ENCODE data around the gene GLYR1.

GLYR1 gene

DNA sequence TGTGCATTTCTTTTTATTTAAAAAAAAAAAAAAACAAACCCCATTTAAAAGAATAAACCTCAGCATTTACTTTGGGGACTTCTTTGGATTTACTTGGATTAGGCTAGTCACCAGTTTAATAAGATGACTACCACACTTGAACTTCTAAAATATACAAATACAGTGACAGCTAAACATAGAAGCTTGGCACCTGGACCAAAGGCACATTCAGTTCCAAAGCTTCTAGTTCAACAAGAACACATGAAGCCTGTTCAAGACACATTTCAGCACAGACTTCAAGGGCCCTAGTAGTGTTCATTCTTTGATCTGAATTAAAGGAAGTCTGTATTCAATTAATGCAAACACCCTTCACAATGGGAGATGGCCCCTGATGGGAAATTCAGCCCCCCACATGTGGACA lies 33.0 kb downstream of the GLYR1 start:
- Histone ChIP-seq H3K14ac (ENCODE audit: low read length in 2 of 2) (no peak overlapping the region), H2BK15ac (ENCODE audit: low read depth, poor library complexity, severe bottlenecking) (no peak overlapping the region), H3K4me1 (ENCODE audit: control insufficient read depth, insufficient read depth, low read depth, low read length) (no peaks in the 10 kb centered on the region), H3K27me3 (ENCODE audit: control insufficient read depth in 1 of 2, insufficient read depth in 1 of 2, low read length in 2 of 2) (no peaks in the 10 kb centered on the region), H2BK5ac (ENCODE audit: low read depth, low read length, poor library complexity, severe bottlenecking) (no peak overlapping the region), H2BK120ac (ENCODE audit: low read depth, low read length) (no peak overlapping the region), H3K18ac (ENCODE audit: low read depth in 1 of 2, low read length in 2 of 2) (no peak overlapping the region), H3K79me1 (replicated peaks; ENCODE audit: low read length, poor library complexity, severe bottlenecking) (peaks cover 24% of the 10 kb centered on the region), H3K9ac (ENCODE audit: low read length) (no peak overlapping the region), H3K4me2 (ENCODE audit: low read length, poor library complexity, severe bottlenecking) (no peak overlapping the region), H2AFZ (ENCODE audit: low read depth, low read length) (no peak overlapping the region), H2BK12ac (ENCODE audit: low read length in 2 of 2) (no peak overlapping the region), H4K8ac (ENCODE audit: low read length) (no peak overlapping the region), H3K36me3 (ENCODE audit: control insufficient read depth in 1 of 2, insufficient read depth in 2 of 2, low read depth in 1 of 2, low read length in 2 of 2) (peaks cover 75 to 80% of the 10 kb centered on the region in 2 experiments), H3K4ac (ENCODE audit: low read depth in 1 of 2, low read length in 2 of 2) (no peak overlapping the region), H3K23ac (ENCODE audit: low read length in 2 of 2) (no peak overlapping the region), H2AK5ac (ENCODE audit: low read length, severe bottlenecking) (no peak overlapping the region), H3K4me3 (ENCODE audit: insufficient read depth in 1 of 2, low read depth in 1 of 2, low read length in 2 of 2) (no peak overlapping the region), H3K9me3 (ENCODE audit: control insufficient read depth, low read length) (no peaks in the 10 kb centered on the region), H3K27ac (ENCODE audit: low read length, poor library complexity, severe bottlenecking) (no peak overlapping the region), H4K91ac (ENCODE audit: low read length) (no peak overlapping the region)
- DNase-seq: no peak

- no peak overlapping the region for H3K18ac ChIP-seq (ENCODE audit: low read depth in 1 of 2, low read length in 2 of 2)
- H2AK5ac ChIP-seq (ENCODE audit: low read length, severe bottlenecking): no peak overlapping the region
- no peak overlapping the region for H3K4me2 ChIP-seq (ENCODE audit: low read length, poor library complexity, severe bottlenecking)
- no peak for DNase-seq
- no peak overlapping the region for H2BK120ac ChIP-seq (ENCODE audit: low read depth, low read length)
- no peak overlapping the region for H3K9ac ChIP-seq (ENCODE audit: low read length)
- H4K91ac ChIP-seq (ENCODE audit: low read length): no peak overlapping the region
- H3K79me1 ChIP-seq (replicated peaks; ENCODE audit: low read length, poor library complexity, severe bottlenecking): peaks cover 20% of the 10 kb centered on the region
- H2BK12ac ChIP-seq (ENCODE audit: low read length in 2 of 2): no peak overlapping the region
- no peak overlapping the region for H3K27ac ChIP-seq (ENCODE audit: low read length, poor library complexity, severe bottlenecking)
- no peaks in the 10 kb centered on the region for H3K27me3 ChIP-seq (ENCODE audit: control insufficient read depth in 1 of 2, insufficient read depth in 1 of 2, low read length in 2 of 2)
- no peak overlapping the region for H2AFZ ChIP-seq (ENCODE audit: low read depth, low read length)
- H3K4me3 ChIP-seq (ENCODE audit: insufficient read depth in 1 of 2, low read depth in 1 of 2, low read length in 2 of 2): no peak overlapping the region
- no peaks in the 10 kb centered on the region for H3K4me1 ChIP-seq (ENCODE audit: control insufficient read depth, insufficient read depth, low read depth, low read length)
- no peak overlapping the region for H3K4ac ChIP-seq (ENCODE audit: low read depth in 1 of 2, low read length in 2 of 2)
- H3K36me3 ChIP-seq (ENCODE audit: control insufficient read depth in 1 of 2, insufficient read depth in 2 of 2, low read depth in 1 of 2, low read length in 2 of 2): peaks cover 70 to 80% of the 10 kb centered on the region in 2 experiments
- H2BK15ac ChIP-seq (ENCODE audit: low read depth, poor library complexity, severe bottlenecking): no peak overlapping the region
- no peak overlapping the region for H2BK5ac ChIP-seq (ENCODE audit: low read depth, low read length, poor library complexity, severe bottlenecking)
- H3K14ac ChIP-seq (ENCODE audit: low read length in 2 of 2): no peak overlapping the region
- WGBS: 97% methylated on average over 16 of the region's 16 CpGs
- H3K9me3 ChIP-seq (ENCODE audit: control insufficient read depth, low read length): no peaks in the 10 kb centered on the region
- no peak overlapping the region for H3K23ac ChIP-seq (ENCODE audit: low read length in 2 of 2)
- H4K8ac ChIP-seq (ENCODE audit: low read length): no peak overlapping the region
Measured at GRCh38 chr16:4813251-4814003, 33.7 kb downstream of the GLYR1 start.

DNA sequence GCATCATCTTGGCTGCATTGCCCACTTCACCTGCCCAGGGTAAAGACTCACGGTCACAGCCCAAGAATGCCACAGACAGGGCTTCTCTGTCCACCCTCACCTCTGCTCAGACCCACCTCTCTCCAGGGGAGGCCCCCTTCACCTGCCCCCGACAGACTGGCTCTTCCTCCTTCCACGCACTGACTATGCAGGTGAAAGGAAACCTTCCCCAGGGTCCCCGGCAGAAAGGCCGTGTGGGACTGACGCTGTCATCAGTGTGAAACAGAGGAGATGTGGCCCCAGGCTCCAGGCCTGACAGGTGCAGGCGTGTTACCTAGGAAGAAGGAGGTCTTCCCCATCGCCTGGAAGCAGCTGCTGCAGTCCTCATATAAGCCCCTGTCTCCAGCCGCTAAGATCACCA lies 35.3 kb downstream of the GLYR1 start:
- Histone ChIP-seq H3K4me2 (ENCODE audit: low read length, poor library complexity, severe bottlenecking) (no peak overlapping the region), H4K91ac (ENCODE audit: low read length) (no peak overlapping the region), H3K14ac (ENCODE audit: low read length in 2 of 2) (no peak overlapping the region), H3K27ac (ENCODE audit: low read length, poor library complexity, severe bottlenecking) (no peak overlapping the region), H3K23ac (ENCODE audit: low read length in 2 of 2) (no peak overlapping the region), H3K9ac (ENCODE audit: low read length) (no peak overlapping the region), H2AK5ac (ENCODE audit: low read length, severe bottlenecking) (no peak overlapping the region), H3K4me3 (ENCODE audit: insufficient read depth in 1 of 2, low read depth in 1 of 2, low read length in 2 of 2) (no peak overlapping the region), H3K27me3 (ENCODE audit: control insufficient read depth in 1 of 2, insufficient read depth in 1 of 2, low read length in 2 of 2) (no peaks in the 10 kb centered on the region), H4K8ac (ENCODE audit: low read length) (peak overlapping the region; percentile 23), H2BK5ac (ENCODE audit: low read depth, low read length, poor library complexity, severe bottlenecking) (no peak overlapping the region), H2BK120ac (ENCODE audit: low read depth, low read length) (no peak overlapping the region), H3K79me1 (replicated peaks; ENCODE audit: low read length, poor library complexity, severe bottlenecking) (peaks cover 16% of the 10 kb centered on the region), H3K18ac (ENCODE audit: low read depth in 1 of 2, low read length in 2 of 2) (no peak overlapping the region), H2AFZ (ENCODE audit: low read depth, low read length) (no peak overlapping the region), H3K4ac (ENCODE audit: low read depth in 1 of 2, low read length in 2 of 2) (no peak overlapping the region), H3K36me3 (ENCODE audit: control insufficient read depth in 1 of 2, insufficient read depth in 2 of 2, low read depth in 1 of 2, low read length in 2 of 2) (peaks cover 64 to 83% of the 10 kb centered on the region in 2 experiments), H2BK12ac (ENCODE audit: low read length in 2 of 2) (no peak overlapping the region), H3K9me3 (ENCODE audit: control insufficient read depth, low read length) (no peaks in the 10 kb centered on the region), H3K4me1 (ENCODE audit: control insufficient read depth, insufficient read depth, low read depth, low read length) (no peaks in the 10 kb centered on the region), H2BK15ac (ENCODE audit: low read depth, poor library complexity, severe bottlenecking) (no peak overlapping the region)
- whole genome bisulfite sequencing: 95% methylated on average over 9 of the region's 9 CpGs
- no peak for DNase-seq

- Histone ChIP-seq H3K36me3 (ENCODE audit: control insufficient read depth in 1 of 2, insufficient read depth in 2 of 2, low read depth in 1 of 2, low read length in 2 of 2) (peaks cover 66 to 83% of the 10 kb centered on the region in 2 experiments), H3K9ac (ENCODE audit: low read length) (no peak overlapping the region), H4K8ac (ENCODE audit: low read length) (no peak overlapping the region), H2BK5ac (ENCODE audit: low read depth, low read length, poor library complexity, severe bottlenecking) (no peak overlapping the region), H2BK120ac (ENCODE audit: low read depth, low read length) (no peak overlapping the region), H3K79me1 (replicated peaks; ENCODE audit: low read length, poor library complexity, severe bottlenecking) (peaks cover 16% of the 10 kb centered on the region), H3K9me3 (ENCODE audit: control insufficient read depth, low read length) (no peaks in the 10 kb centered on the region), H2BK12ac (ENCODE audit: low read length in 2 of 2) (no peak overlapping the region), H3K4me3 (ENCODE audit: insufficient read depth in 1 of 2, low read depth in 1 of 2, low read length in 2 of 2) (no peak overlapping the region), H3K27me3 (ENCODE audit: control insufficient read depth in 1 of 2, insufficient read depth in 1 of 2, low read length in 2 of 2) (no peaks in the 10 kb centered on the region), H4K91ac (ENCODE audit: low read length) (no peak overlapping the region), H3K4me1 (ENCODE audit: control insufficient read depth, insufficient read depth, low read depth, low read length) (no peaks in the 10 kb centered on the region), H3K4me2 (ENCODE audit: low read length, poor library complexity, severe bottlenecking) (no peak overlapping the region), H2BK15ac (ENCODE audit: low read depth, poor library complexity, severe bottlenecking) (no peak overlapping the region), H3K4ac (ENCODE audit: low read depth in 1 of 2, low read length in 2 of 2) (no peak overlapping the region), H3K23ac (ENCODE audit: low read length in 2 of 2) (no peak overlapping the region), H2AFZ (ENCODE audit: low read depth, low read length) (no peak overlapping the region), H3K27ac (ENCODE audit: low read length, poor library complexity, severe bottlenecking) (no peak overlapping the region), H2AK5ac (ENCODE audit: low read length, severe bottlenecking) (no peak overlapping the region), H3K14ac (ENCODE audit: low read length in 2 of 2) (no peak overlapping the region), H3K18ac (ENCODE audit: low read depth in 1 of 2, low read length in 2 of 2) (no peak overlapping the region)
- 96% methylated on average over 3 of the region's 3 CpGs for WGBS
- DNase-seq: no peak
Measured at GRCh38 chr16:4811242-4811641, 35.8 kb downstream of the GLYR1 start.
